Mononuclear cell (primary cell): Measurements from ENCODE around the gene LIN28A. TPM values are rescaled to one million over a fixed set of nuclear protein-coding genes. Genes with fewer than 3 reads are reported as not detected.

Experiments
- H3K27me3 ChIP-seq: 2 replicates; pipeline ENCODE4 v1.6.0; 2011; ENCODE audit warnings: low read length, control low read depth; ENCODE audit not compliant: insufficient read depth
- H3K4me1 ChIP-seq: 2 replicates; pipeline ENCODE4 v1.5.1; 2011; ENCODE audit warnings: mild to moderate bottlenecking, low read length, control low read depth; ENCODE audit not compliant: insufficient read depth
- H3K4me3 ChIP-seq: 2 replicates; pipeline ENCODE4 v1.5.1; 2011; ENCODE audit warnings: mild to moderate bottlenecking, low read length, moderate library complexity
- H3K9me3 ChIP-seq: 2 replicates; pipeline ENCODE4 v1.5.1; 2011; ENCODE audit warnings: low read depth, mild to moderate bottlenecking, control low read depth, low read length
- total RNA-seq: library from RNA; depleted of rRNA; stranded (reverse); fragments of >200 nt; gene quantifications from one replicate; pipeline ENCODE4 v1.2.3, GENCODE V29; 2012

The LIN28A gene
- total RNA-seq, 1 donor, result not detected

DNA sequence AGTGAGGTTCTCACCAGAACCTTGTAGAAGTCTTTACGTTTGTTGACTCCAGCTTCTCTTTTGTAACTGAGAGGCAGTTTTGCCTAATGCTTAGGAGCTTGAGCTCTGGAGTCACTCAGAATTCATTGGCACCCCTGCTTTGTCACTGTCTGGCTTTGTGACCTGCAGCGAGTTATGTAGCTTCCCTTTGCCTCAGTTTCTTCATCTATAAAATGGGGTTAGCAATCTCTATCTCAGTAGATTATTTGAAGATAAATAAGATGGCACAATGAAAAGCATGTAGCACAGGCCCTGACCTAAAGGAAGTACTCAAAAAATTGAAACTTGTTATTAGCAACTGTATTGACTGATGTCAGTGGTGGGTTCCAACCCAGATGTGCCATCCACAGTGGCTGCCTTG is 29.6 kb downstream of the LIN28A start:
- H3K4me1 ChIP-seq, result no peaks in the 10 kb centered on the region
- H3K4me3 ChIP-seq, result no peak overlapping the region

DNA sequence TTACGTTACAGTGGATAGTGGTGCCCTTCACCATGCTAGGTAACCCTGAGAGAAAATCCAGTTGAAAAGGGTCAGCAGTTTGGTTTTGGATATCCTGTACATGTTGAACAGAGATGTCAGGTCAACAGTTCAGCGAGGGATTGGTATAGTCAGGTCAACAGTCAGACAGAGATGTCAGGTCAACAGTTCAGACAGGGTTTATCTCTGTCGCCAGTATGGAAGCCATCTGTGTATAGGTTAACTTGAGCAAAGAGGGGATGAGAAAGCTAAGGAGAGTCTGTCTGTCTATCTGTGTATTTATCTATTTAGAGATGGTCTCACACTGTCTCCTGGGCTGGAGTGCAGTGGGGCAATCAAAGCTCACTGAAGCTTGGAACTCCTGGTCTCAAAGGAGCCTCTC is 39.3 kb downstream of the LIN28A start:
- Histone ChIP-seq H3K9me3 (no peaks in the 10 kb centered on the region), H3K4me3 (no peak overlapping the region), H3K4me1 (no peaks in the 10 kb centered on the region), H3K27me3 (no peaks in the 10 kb centered on the region)

More for the DNA sequence above, 29.6 kb downstream of the LIN28A start:
- Histone ChIP-seq H3K27me3 (no peaks in the 10 kb centered on the region), H3K9me3 (no peaks in the 10 kb centered on the region)

DNA sequence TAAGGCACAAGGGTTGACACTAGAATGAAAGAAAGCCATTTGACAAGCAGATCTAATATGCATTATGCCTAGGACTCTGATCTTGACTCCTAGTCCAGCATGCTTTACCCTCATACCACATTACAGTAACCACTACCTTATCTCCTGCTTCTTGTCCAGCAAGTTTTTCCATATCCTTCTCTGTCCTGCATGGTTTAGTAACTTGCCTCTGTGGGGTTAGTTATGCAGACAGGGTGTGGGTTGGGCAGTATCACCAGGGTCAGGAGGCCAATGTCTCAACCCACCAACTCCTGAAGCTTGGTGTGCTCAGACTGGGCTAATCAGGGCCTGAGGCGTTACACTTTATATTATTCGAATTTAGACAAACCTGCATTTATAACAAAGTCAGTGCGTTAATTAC is 40.3 kb downstream of the LIN28A start:
- H3K9me3 ChIP-seq, result no peaks in the 10 kb centered on the region
- no peaks in the 10 kb centered on the region for H3K4me1 ChIP-seq
- H3K27me3 ChIP-seq, result no peaks in the 10 kb centered on the region
- H3K4me3 ChIP-seq, result no peak overlapping the region

DNA sequence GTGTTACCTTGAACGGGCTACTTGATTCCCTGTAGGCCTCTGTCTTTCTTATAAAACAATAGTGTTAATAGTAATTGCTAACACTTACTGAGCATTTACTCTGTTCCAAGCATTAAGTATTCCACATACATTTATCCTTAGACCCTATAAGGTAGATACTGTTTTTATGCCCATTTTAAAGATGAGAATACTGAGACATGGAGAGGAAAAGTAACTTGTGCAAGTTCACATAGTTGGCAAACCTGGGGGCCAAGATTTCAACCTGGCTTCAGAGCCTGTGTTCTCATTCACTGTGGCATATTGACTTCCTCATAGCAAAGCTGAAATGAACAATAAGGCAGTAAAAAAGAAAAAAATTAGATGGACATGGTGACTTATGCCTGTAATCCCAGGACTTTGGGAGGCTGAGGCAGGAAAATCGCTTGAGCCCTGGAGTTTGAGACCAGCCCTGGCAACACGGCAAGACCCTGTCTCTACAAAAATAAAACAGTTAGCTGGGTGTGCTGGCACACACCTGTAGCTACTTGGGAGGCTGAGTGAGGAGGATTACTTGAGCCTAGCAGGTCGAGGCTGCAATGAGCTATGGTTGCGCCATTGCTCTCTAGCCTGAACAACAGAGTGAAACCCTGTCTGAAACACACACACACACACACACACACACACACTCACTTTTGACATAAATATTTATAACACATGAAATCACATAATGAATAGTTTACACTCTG is 42.0 kb downstream of the LIN28A start:
- H3K4me1 ChIP-seq, result no peaks in the 10 kb centered on the region
- H3K4me3 ChIP-seq, result no peak overlapping the region
- H3K27me3 ChIP-seq, result no peaks in the 10 kb centered on the region
- H3K9me3 ChIP-seq, result no peaks in the 10 kb centered on the region

DNA sequence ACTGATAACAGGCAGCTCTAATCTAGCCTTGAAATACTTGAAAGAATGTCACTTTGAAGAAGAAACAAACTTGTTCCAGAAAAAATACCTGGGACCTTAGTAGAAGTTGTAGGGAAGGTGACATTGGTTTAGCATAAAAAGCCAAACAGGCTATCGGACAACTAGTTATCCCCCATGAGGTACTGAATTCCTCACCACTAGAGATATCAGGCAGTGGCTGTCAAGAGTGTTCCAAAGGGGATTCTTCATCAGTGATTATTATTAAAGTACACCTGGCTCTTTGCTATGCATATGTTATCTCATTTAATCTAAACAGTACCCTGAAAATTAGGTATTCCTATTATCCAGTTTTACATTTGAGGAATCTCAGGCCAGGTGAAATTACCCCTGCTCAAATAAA is 48.5 kb downstream of the LIN28A start:
- Histone ChIP-seq H3K27me3 (no peaks in the 10 kb centered on the region), H3K9me3 (no peaks in the 10 kb centered on the region), H3K4me1 (no peaks in the 10 kb centered on the region), H3K4me3 (no peak overlapping the region)

DNA sequence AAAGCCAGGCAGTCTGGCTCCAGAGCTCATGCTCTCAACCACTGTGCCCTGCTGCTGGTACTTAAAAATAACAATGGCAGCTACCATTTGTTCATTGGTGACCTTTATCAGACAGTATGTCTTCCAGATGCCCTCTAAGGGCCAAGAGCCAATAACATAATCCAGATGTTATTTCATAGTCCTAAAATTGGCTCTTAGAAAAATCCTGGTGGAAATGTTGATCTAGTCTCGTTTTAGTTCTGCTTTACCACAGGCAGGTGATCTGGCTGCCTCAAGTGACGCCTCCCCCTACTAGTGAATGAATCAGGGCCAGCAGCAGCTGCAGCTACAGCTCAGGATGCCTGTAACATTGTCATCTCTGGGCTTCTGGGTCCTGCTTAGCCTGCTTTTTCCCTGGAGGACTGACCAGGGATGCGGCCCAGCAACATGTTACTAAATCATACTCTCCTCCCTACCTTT is 49.0 kb downstream of the LIN28A start:
- Histone ChIP-seq H3K4me3 (no peak overlapping the region), H3K4me1 (no peaks in the 10 kb centered on the region), H3K27me3 (no peaks in the 10 kb centered on the region), H3K9me3 (no peaks in the 10 kb centered on the region)

DNA sequence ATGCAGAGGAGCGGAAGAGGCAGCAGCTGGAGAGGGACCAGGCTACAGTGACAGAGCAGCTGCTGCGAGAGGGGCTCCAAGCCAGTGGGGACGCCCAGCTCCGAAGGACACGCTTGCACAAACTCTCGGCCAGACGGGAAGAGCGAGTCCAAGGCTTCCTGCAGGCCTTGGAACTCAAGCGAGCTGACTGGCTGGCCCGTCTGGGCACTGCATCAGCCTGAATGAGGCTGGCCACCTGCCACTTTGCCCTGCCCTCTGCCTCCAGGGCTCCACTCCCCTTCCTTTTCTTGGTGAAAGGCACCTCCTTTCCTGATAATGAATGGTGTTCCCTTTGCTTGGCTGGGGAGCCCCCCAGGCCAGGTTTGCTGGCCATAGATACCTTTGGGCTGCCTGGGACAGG is 58.3 kb downstream of the LIN28A start:
- Histone ChIP-seq H3K4me1 (peaks cover 37% of the 10 kb centered on the region), H3K9me3 (no peaks in the 10 kb centered on the region), H3K4me3 (no peak overlapping the region), H3K27me3 (no peaks in the 10 kb centered on the region)

DNA sequence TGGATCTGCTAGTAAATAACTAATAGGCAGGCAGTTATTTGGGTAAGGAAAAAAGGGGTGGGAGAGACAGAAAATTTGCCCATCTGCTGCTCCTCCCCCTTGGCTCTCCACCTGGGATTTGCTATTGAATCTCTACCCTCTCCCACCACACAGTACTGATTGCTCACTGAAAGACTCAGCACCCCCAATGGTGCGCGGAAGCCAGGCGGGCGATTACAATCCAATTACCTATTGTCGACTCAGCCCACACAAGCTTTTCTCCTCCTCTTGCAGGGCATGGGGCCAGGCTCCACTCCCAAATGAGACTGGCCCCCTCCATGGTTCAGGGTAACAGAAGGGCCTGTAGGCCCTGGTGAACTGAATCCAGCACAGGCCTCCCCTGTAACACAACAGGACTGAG is 58.9 kb downstream of the LIN28A start:
- Histone ChIP-seq H3K4me3 (no peak overlapping the region), H3K4me1 (peaks cover 44% of the 10 kb centered on the region), H3K9me3 (no peaks in the 10 kb centered on the region), H3K27me3 (no peaks in the 10 kb centered on the region)

DNA sequence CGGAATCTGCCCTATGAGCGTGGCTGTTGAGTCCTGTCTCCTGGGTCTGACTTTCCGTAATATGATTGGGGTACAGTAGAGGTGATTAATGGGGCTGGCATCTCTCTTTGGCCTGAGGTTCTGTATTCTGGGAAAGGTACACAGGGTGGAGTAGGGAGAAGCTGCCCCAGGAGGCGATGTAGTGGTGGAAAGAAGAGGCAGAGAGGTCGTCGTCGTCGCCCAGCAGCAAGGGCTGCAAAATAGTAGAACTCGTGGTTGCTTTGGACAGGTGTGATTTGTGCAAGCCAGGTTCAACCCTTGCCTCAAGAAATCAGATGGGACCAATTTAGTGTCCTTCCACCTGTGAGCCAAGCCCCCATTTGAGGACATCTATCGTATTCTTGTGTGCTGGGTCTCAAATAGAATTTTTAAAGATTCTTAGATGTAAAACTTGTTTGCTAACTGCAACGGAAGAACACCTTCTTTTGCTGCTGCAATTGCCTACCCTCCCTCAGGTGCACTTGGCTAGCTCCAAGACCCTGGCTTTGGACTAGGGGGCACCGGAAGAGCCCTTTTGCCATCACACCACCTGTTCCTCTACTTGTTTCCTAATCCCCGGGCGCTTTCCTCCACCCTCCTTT is 60.4 kb downstream of the LIN28A start:
- Histone ChIP-seq H3K4me1 (peaks cover 47% of the 10 kb centered on the region), H3K4me3 (peak overlapping the region; percentile 84), H3K9me3 (no peaks in the 10 kb centered on the region), H3K27me3 (no peaks in the 10 kb centered on the region)

DNA sequence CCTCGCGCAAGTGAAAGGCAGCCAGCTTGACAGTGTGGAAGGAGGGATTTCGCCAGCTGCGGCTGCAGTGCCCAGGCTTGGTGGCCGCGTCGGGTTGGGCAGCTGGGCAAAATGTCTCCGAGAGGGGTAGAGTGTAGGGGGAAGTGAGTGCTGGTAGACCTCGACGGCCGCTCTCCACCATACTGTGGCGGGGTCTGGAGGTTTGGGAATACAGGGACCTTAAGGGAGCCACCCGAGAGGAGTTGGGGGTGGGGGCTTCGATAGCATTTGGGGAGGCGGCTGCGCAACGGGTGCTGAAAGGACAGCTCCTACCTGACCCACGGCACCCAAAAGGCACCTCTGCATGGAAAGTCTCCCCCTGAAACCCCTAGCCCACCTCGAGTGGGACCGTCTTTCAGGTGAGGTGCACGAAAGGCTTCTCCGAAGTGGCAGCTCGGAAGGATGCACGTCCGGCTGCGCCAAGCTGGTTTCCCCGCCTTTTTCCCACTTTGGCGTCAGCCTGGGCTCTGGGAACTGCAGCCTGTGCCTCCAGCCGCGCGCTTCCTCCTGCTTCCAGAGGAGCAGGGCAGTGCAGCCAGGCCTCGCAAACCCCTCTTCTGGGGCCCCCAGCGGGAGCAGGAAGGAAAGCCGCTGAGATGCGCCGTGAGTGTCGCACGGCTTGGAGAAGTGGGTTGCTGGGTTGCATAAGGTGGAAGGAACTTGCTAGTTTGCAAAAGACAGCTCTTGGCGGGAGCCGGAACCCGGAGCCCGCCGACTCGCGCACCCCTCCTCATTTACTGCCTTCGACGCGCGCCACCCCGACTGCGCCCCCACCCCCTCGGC is 61.1 kb downstream of the LIN28A start:
- Histone ChIP-seq H3K9me3 (no peaks in the 10 kb centered on the region), H3K4me1 (peaks cover 47% of the 10 kb centered on the region), H3K27me3 (no peaks in the 10 kb centered on the region), H3K4me3 (peak overlapping the region; percentile 84)

DNA sequence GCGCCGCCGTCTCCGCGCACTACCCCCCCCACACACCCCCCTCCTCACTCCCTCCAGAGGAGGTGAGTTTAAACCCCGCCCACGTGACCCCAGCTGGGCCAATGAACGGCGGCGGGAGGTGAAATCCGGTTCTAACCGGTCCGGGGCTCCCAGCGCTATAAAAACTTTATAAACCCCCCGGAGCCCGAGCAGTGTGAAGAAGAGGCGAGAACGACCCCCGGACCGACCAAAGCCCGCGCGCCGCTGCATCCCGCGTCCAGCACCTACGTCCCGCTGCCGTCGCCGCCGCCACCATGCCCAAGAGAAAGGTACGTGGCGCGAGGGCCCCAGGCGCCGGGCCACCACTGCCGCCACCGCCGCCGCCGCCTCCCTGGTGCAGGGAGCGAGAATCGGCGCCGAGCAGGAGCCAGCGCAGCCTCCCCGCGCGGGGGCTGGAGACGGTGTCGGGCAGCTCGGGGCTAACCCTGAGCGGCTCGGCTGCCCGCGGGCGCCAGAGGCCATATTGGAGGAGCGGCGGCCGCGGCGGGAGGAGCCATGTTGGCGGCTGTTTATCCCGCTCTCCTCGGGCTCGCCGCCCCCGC is 61.8 kb downstream of the LIN28A start, which contains the start of gene HMGN2:
TSS of gene HMGN2 (plus strand) at position 121 of the 581 bp plus-strand sequence. CDS start at position 294, 173 bp downstream.
- H3K27me3 ChIP-seq, result no peaks in the 10 kb centered on the region
- H3K4me3 ChIP-seq, result peak within 1 kb of the TSS; percentile 84
- no peaks in the 10 kb centered on the region for H3K9me3 ChIP-seq
- H3K4me1 ChIP-seq, result peaks cover 47% of the 10 kb centered on the region

DNA sequence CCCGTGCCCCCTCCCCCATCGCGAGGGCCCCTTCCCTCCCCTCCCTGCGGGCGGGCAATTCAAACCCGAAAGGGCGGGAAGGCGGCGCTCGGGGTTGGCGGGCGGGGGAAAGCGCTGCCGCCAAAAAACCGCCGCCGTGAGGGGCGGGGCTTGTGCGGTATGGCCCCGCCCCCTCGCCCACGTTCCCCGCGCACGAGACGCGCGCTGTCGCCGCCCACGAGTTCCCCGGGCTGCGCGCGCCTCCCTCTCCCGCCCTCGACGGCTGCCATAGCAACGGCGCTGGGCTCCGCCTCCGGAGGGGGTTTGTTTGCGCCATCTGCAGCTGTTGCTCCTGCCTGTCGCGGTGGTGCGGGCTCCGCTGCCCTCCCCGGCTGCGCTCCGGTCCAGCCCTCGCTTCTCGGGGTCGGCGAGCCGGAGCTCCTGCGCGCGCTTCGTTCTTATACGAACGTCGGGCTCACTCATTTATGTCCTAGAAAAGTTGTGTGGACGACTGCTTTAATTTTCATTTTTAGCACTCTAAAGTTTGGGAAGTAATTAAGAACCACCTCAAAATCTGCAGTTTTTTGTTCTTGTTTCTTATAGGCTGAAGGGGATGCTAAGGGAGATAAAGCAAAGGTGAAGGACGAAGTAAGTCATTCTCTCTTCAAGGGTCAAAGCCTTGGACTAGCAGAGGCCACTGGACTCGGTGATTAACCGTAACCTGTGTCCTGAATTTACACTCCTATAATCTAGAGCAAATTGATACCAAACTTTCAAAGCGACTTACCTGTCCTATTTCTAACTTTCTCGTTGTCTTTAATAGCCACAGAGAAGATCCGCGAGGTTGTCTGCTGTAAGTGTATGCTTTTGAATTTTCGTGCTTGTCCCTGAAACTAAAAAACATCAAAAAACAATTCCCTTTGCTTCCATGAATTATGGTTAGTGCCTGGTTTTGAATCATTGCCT is 62.6 kb downstream of the LIN28A start:
- Histone ChIP-seq H3K4me1 (peaks cover 47% of the 10 kb centered on the region), H3K9me3 (no peaks in the 10 kb centered on the region), H3K27me3 (no peaks in the 10 kb centered on the region), H3K4me3 (peak overlapping the region; percentile 84)

DNA sequence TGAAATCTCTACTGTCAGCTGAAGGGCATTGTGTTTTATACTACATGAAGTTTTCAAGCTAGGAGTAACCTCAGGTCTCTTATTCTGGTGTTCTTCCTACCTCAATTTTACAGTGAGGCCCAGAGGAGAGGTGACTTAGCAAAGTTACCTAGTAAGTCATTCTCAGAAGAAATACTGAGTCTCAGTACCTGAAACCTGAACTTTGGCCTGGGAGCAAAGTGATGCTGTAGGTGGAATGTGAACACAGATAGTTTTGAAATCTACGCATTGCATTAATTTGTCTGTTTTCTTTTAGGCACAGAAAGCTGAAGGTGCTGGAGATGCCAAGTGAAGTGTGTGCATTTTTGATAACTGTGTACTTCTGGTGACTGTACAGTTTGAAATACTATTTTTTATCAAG is 64.2 kb downstream of the LIN28A start:
- Histone ChIP-seq H3K4me3 (no peak overlapping the region), H3K4me1 (peaks cover 40% of the 10 kb centered on the region), H3K9me3 (no peaks in the 10 kb centered on the region), H3K27me3 (no peaks in the 10 kb centered on the region)

DNA sequence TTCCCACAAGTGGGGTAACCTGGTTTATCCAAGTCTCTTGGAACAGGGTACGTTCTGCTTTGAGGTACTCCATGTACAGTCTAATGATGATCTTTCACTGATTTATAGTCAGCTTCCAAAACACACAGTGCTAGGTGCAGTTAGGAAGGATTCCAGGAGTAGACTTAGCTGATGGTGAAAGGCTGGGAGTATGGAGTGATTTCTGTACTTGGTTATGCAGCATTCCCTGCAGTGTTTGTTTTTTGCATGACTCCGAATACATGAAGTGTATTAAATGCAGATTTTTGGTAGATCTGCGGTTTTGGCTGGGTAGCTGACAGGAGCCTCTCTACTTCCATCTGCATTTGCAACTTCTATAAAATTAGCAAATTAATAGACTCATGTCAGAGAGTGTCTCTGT is 65.4 kb downstream of the LIN28A start:
- Histone ChIP-seq H3K9me3 (no peaks in the 10 kb centered on the region), H3K4me1 (peaks cover 28% of the 10 kb centered on the region), H3K4me3 (no peak overlapping the region), H3K27me3 (no peaks in the 10 kb centered on the region)
